Brain microvascular endothelial cell (primary cell): Measurements from ENCODE around the gene SLC44A5.

Experiments
- DNase-seq: peaks from one replicate; pipeline ENCODE4 v3.0.0-alpha.2; 2020
- H3K27ac ChIP-seq: fragments of 250-450 bp; sonication (Bioruptor Pico); 2 replicates; pipeline ENCODE4 v1.5.1; 2020; ENCODE audit warnings: mild to moderate bottlenecking, moderate library complexity
- H3K27me3 ChIP-seq: fragments of 250-450 bp; sonication (Bioruptor Pico); replicated peaks from 2 replicates; pipeline ENCODE4 v1.5.1; 2020; ENCODE audit warnings: mild to moderate bottlenecking
- H3K36me3 ChIP-seq: fragments of 250-450 bp; sonication (Bioruptor Pico); replicated peaks from 2 replicates; pipeline ENCODE4 v1.5.1; 2020; ENCODE audit warnings: mild to moderate bottlenecking
- H3K4me3 ChIP-seq: 2 replicates; pipeline ENCODE4 v1.5.1; 2011; ENCODE audit warnings: low read depth, mild to moderate bottlenecking, control low read depth, low read length, moderate library complexity
- CTCF ChIP-seq: IDR thresholded peaks from 2 replicates; pipeline ENCODE4 v1.5.1; 2011; ENCODE audit warnings: low read depth, mild to moderate bottlenecking, moderate library complexity, low read length, control low read depth, inconsistent platforms; ENCODE audit errors: missing control alignments
- in situ Hi-C: cut with HindIII; loops from 2 replicates; pipeline ENCODE4 v1.10.0; 2017; ENCODE audit warnings: low sequenced_read_pairs, low pct_ligation_motif_present

SLC44A5 gene

GRCh38 chr1:75543705-75544104, 67.2 kb downstream of the SLC44A5 start:
- Histone ChIP-seq H3K27ac (no peak overlapping the region), H3K36me3 (no peaks in the 10 kb centered on the region), H3K4me3 (no peak overlapping the region), H3K27me3 (no peaks in the 10 kb centered on the region)
- no peak for DNase-seq
- in situ Hi-C loops: no loop called here
- no peak for TF ChIP-seq CTCF

GRCh38 chr1:75542818-75543570, 67.9 kb downstream of the SLC44A5 start:
- Histone ChIP-seq H3K27ac (no peak overlapping the region), H3K36me3 (no peaks in the 10 kb centered on the region), H3K27me3 (no peaks in the 10 kb centered on the region), H3K4me3 (no peak overlapping the region)
- TF ChIP-seq CTCF: no peak
- in situ Hi-C loops: no loop called here
- no peak for DNase-seq

- H3K27ac ChIP-seq: no peak overlapping the region
- in situ Hi-C loops: no loop called here
Observed at GRCh38 chr1:75539230-75540116, 71.4 kb downstream of the SLC44A5 start.

GRCh38 chr1:75533085-75533484, 77.8 kb downstream of the SLC44A5 start:
- DNase-seq: no peak
- H3K27ac ChIP-seq: no peak overlapping the region
- in situ Hi-C loops: no loop called here

More at GRCh38 chr1:75539230-75540116, 71.4 kb downstream of the SLC44A5 start:
- Histone ChIP-seq H3K4me3 (no peak overlapping the region), H3K36me3 (no peaks in the 10 kb centered on the region), H3K27me3 (no peaks in the 10 kb centered on the region)
- TF ChIP-seq CTCF: no peak
- no peak for DNase-seq

GRCh38 chr1:75531570-75531969, 79.3 kb downstream of the SLC44A5 start:
- H3K27ac ChIP-seq: no peak overlapping the region
- in situ Hi-C loops: no loop called here
- no peak for TF ChIP-seq CTCF

More at GRCh38 chr1:75533085-75533484, 77.8 kb downstream of the SLC44A5 start:
- H3K4me3 ChIP-seq: no peak overlapping the region
- no peaks in the 10 kb centered on the region for H3K27me3 ChIP-seq
- no peaks in the 10 kb centered on the region for H3K36me3 ChIP-seq
- no peak for TF ChIP-seq CTCF

More at GRCh38 chr1:75531570-75531969, 79.3 kb downstream of the SLC44A5 start:
- H3K27me3 ChIP-seq: no peaks in the 10 kb centered on the region
- DNase-seq: no peak
- no peak overlapping the region for H3K4me3 ChIP-seq
- no peaks in the 10 kb centered on the region for H3K36me3 ChIP-seq
